Stimulated activated CD8-positive, alpha-beta memory T cell treated with anti-CD3 and anti-CD28 coated beads, Interleukin-4, amount 100 ng/mL, for 24 hours (primary cell): ENCODE data around the gene GASK1B.

Experiments
- DNase-seq: peaks from one replicate; pipeline ENCODE4 v3.0.0-alpha.2; 2020; ENCODE audit warnings: low read depth

The GASK1B gene

DNA sequence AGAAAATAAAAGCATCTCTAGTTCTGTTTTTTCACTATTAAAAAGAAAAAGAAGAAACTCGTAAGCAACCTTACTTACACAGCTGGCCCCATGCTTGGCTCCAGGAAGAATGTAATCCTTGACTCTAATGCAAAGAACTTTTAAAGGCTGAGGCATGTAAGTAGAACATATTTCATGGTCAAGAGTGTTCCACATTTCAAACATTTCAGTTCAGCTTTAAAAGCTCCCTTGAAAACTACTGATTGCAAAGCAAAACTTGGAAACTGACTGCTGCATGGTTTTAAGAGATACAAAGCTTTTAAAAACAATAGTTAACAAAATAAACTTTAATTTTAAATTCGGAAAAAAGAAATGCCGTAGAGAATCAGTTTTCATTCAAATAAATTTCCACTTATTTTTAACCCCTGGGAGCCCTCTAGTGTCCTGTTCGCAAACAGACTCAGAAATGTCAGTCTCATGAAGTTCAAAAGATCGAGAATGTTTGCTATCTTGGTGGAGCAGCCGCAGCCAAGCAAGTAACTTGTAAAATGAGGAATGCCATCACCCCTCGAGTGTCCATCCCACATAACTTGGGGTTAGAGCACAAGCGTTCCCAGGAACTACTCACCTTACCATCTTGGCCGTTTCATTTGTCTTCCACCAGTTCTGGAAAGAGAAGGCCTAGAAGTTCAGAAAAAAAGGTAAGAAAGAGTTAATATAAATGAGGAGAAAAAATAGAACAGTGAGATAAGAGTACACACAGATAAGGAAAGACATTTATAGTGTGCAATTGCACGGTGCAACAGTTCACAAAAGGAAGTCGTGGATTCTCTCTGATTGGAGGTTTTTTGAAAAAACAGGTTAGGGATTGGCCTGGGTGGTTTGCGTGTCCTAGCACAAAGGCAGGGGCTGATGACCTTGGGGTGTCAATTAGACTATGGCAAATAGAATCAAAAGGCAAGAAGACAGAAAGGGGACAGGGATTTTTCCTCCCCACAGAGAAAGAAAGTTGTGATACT, at the start of gene GASK1B:
TSS of gene GASK1B (minus strand) at position 765 of the 998 bp plus-strand sequence. CDS start 1,650 bp downstream, outside the sequence.
- DNase-seq: no peak

- DNase-seq: no peak
These were observed 46.8 kb upstream of the GASK1B start for GRCh38 chr4:158219623-158220022.

- no peak for DNase-seq
These were observed 44.9 kb upstream of the GASK1B start for GRCh38 chr4:158217763-158218162.

DNA sequence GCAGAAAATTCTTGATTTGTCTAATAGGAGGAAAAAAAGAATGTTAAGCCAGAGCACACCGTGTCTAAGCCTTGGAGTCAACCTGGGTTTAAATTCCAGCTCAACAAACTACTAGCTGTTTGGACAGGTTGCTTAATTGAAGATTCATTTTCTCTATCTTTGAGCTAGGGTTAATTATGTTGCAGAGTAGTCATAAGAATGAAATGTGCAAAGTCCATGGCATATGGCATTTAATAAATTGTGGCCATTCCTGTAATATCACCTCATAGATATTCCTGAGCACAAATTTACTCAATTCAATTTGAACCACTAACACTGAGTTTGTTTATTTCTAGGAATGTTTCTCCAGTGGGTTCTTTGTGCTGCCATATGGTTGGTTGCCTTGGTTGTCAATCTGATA, 42.0 kb upstream of the GASK1B start:
- no peak for DNase-seq

DNA sequence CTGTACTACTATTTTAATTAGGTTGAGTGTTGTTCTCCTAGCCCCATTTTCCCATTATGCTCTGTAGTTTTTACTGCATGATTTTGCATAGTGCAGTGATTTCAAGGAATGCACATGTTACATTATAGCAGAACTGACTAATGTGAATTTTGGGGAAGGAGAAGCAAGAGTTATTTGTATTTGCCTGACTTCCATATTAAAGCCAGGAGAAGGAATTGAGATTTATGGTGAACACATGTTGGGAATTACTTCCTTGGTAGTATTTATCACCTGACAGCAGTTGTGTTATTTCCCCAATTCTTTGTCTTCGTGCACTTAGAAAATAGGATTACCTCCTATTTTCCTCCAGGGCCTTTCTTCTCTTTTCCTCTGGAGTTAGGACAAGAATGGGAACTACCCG, 40.6 kb upstream of the GASK1B start:
- DNase-seq: no peak

- DNase-seq: no peak
These were observed 38.4 kb upstream of the GASK1B start for GRCh38 chr4:158211222-158211621.

- DNase-seq: peak; percentile 23
These were observed 37.3 kb upstream of the GASK1B start, which contains the start of gene TMEM144 for GRCh38 chr4:158209825-158210807. TSS of gene TMEM144 (plus strand) at chr4:158210486. CDS start at chr4:158212668, 2,182 bp downstream.

GRCh38 chr4:158208963-158209640, 36.3 kb upstream of the GASK1B start:
- no peak for DNase-seq

GRCh38 chr4:158203929-158204328, 31.1 kb upstream of the GASK1B start:
- DNase-seq: no peak

- no peak for DNase-seq
These were observed 30.6 kb upstream of the GASK1B start for GRCh38 chr4:158203436-158203835.

DNA sequence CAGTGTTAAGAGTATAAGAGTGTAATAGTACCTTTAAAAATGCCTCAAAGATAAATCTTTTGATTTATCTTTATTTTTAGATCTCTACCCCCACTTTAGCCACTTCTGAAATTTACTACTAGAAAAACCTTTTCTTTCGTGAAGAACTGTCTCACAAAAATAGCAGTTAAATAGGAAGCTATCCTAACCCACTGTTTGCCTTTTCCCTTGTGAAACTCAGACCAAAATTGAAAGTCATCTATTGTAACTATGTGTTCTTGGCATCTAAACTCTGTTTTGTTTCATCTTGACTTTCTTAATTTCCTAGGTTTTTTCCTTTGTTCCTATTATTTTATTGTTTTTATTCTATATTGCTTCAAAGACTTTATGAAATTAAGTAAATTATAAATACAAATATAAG, 29.7 kb upstream of the GASK1B start:
- DNase-seq: no peak

- DNase-seq: no peak
These were observed 29.1 kb upstream of the GASK1B start for GRCh38 chr4:158201876-158202275.

- DNase-seq: no peak
These were observed 28.5 kb upstream of the GASK1B start for GRCh38 chr4:158201322-158201721.

DNA sequence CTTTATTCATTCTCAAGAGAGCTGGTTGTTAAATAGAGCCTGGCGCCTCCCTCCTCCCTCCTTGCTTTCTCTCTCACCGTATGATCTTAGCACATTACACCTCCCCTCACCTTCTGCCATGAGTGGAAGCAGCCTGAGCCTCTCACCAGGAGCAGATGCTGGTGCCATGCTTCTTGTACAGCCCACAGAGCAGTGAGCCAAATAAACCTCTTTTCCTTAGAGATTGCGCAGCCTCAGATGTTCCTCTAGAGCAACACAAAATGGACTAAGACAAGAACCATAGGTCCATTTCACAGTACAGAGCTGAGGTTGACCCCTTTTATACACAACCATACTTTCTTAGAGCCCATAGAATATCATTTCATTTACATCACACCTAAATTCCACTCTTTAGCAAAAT, 27.4 kb upstream of the GASK1B start:
- no peak for DNase-seq

GRCh38 chr4:158197194-158197776, 24.5 kb upstream of the GASK1B start:
- no peak for DNase-seq

GRCh38 chr4:158195297-158195696, 22.5 kb upstream of the GASK1B start:
- DNase-seq: no peak

DNA sequence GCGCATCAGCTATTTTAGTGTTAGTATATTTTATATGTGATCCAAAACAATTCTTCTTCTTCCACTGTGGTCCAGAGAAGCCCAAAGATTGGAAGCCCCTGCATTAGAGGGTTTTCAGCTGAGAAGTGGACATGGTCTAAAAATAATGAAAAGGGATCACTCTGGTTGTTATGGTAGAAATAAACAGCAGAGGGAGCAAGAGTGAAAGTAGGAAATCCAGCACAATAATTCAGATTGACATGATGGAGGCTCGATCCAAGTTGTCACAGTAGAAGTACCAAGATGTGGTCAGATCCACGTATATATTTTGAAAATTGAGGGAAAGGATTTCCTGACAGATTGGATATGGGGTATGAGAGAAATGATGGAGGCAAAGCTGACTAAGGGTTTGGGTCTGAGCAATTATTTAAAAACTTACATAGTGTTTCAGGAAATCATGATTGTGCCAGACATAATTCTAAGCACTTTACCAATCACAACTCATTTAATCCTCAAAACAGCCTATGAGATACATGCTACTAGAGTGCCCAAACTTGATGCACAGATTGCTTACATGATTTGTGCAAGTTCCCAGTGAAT, 20.4 kb upstream of the GASK1B start:
- no peak for DNase-seq

DNA sequence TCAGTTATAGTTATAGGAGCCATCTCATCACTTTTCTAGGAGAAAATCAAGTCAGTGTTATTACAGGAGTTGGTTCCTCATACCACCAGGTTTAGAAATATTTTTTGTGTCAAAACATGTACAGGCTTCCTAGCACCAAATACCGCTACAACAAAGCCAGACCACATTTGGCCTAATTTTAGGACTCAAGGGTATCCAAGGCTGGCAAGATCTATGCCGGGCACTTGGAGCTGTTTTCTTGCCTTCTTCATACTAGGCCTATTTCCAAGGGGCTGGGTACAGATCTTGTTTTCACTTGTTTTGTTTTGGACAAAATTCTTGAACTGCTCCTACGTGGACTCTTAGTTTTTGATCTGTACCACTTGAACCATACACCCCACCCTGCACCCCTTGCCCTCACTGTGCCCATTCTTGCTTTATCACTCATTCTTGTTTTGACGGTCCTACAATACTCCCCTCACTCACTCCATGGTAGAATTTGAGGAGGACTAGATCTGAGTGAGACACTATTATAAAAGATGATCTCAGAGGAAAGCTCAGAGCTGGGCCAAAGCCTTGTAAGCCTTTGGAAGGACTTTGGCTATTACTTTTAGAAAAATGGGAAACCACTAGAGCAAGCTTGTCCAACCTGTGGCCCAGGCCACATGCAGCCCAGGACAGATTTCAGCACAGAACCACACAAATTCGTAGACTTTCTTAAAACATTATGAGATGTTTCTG, 19.8 kb upstream of the GASK1B start:
- no peak for DNase-seq

DNA sequence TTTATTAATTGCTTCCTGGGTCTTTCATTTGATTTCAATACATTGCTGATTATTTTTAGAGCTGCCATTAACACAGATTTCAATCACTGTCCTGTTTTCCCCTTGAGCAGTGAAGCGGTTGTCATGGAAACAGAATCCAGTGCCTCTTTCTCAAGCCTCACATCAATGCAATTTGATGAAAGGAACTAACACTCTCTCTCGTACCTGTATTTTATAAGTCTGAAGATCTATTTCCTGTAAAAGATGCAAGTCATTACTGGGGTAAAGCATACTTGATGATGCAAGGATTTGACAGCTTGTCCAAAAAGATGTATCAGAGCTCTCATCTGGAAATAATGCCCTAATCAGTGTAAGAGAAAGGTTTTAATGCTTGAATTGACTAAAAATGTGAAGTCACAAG, 17.9 kb upstream of the GASK1B start:
- no peak for DNase-seq

DNA sequence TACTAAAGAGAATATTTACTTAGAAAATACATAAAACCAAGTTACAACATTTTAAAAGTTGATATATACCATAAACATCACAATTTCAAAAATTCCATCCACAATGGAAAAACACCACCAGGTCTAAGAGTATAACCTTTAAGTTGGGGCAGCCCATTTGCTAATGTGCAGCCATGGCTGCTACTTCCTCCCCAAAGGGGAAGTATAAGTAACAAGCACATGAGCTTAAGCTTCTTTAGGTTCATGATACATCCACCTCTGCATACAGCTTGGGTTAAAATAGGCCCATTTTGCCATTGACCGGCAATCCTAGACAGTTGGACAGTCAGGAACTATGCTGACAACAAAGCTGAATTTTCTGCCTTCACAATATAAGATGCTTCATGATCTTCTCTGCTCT, 16.6 kb upstream of the GASK1B start:
- no peak for DNase-seq
